Kidney (tissue), 14 donors: ENCODE data around the gene PPP6R3. TPM values are rescaled to one million over a fixed set of nuclear protein-coding genes. Genes with fewer than 3 reads are reported as not detected.

Experiments used
- DNase-seq, 5 donors: peaks; one replicate each; pipeline ENCODE4 v3.0.0-alpha.2; 2013 to 2020
- FAIRE-seq: peaks from 2 replicates; lab custom pipeline; 2012; peaks lifted over from hg19 to GRCh38; lab: Jason Lieb, UNC
- H3K27ac ChIP-seq, 2 donors: one replicate each; pipeline ENCODE4 v1.7.0; 2013; ENCODE audit warnings: low read depth in 2 of 2, low read length in 2 of 2, inconsistent platforms in 1 of 2
- H3K27me3 ChIP-seq: one replicate; pipeline ENCODE4 v1.7.1; 2013; ENCODE audit warnings: low read length, inconsistent platforms; ENCODE audit not compliant: control insufficient read depth, insufficient read depth
- H3K36me3 ChIP-seq, 3 donors: one replicate each; pipeline versions ENCODE4 v1.7.0 to v1.7.1; 2013; ENCODE audit warnings: low read length in 3 of 3, control low read depth in 1 of 3, inconsistent platforms in 1 of 3; ENCODE audit not compliant: insufficient read depth in 3 of 3, control insufficient read depth in 2 of 3
- H3K4me1 ChIP-seq, 3 donors: one replicate each; pipeline versions ENCODE4 v1.7.0 to v1.7.1; 2013; ENCODE audit warnings: low read length in 3 of 3, inconsistent platforms in 1 of 3, low read depth in 1 of 3; ENCODE audit not compliant: control insufficient read depth in 2 of 3, insufficient read depth in 2 of 3
- H3K4me3 ChIP-seq, 3 donors: one replicate each; pipeline versions ENCODE4 v1.7.0 to v1.8.1; 2013; ENCODE audit warnings: low read length in 3 of 3, control low read depth in 1 of 3, inconsistent platforms in 1 of 3
- H3K9ac ChIP-seq, 3 donors: one replicate each; pipeline versions ENCODE4 v1.7.0 to v1.7.1; 2013; ENCODE audit warnings: low read length in 3 of 3, control low read depth in 1 of 3, inconsistent platforms in 1 of 3
- H3K9me3 ChIP-seq, 3 donors: one replicate each; pipeline versions ENCODE4 v1.7.0 to v1.7.1; 2013; ENCODE audit warnings: low read length in 3 of 3, control low read depth in 1 of 3, inconsistent platforms in 1 of 3; ENCODE audit not compliant: control insufficient read depth in 2 of 3, insufficient read depth in 1 of 3
- CTCF ChIP-seq: IDR thresholded peaks from 3 replicates; pipeline ENCODE4 v1.5.1; 2012; ENCODE audit warnings: mild to moderate bottlenecking, moderate library complexity, borderline replicate concordance; ENCODE audit not compliant: insufficient read depth; ENCODE audit errors: extremely low read depth
- intact Hi-C: fragments of 100-400 bp; cut with DNase I; formaldehyde crosslinking; loops from one replicate; pipeline ENCODE4 v1.11.1; 2022
- polyA plus RNA-seq: library from polyadenylated mRNA; stranded (reverse); fragments of 350-450 nt; fragmentation: Illumina TruSeq; extraction: RNeasy Lipid Tissue Mini Kit (QIAGEN cat#74804); gene quantifications from one replicate; pipeline ENCODE4 v1.2.3, GENCODE V29; 2014; ENCODE audit warnings: low read depth, low replicate concordance; ENCODE audit not compliant: insufficient read depth
- total RNA-seq: library from RNA; stranded (reverse); fragmentation: NEBNext Ultra II Directional; extraction: Animal tissue kit (Norgen Biotek cat#: 25700); gene quantifications from one replicate; pipeline ENCODE4 v1.2.1, GENCODE V29; 2021
- donor health status: control.
- donor health status: control.
- donor health status: control.
- donor health status: control.
- donor health status: control.
- donor health status: DM: yes; HTN: yes; CAD: no.
- donor health status: Normal renal cell carcinoma (clear cell type).

PPP6R3 gene
- total and polyA plus RNA-seq, 2 donors from 2014 or later, result 30.3 to 108 TPM

GRCh38 chr11:68461575-68461917, 994 bp downstream of the PPP6R3 start:
- Histone ChIP-seq H3K27me3 (no peaks in the 10 kb centered on the region), H3K4me1 (peaks cover 0 to 21% (median 13%) of the 10 kb centered on the region in 3 donors), H3K9me3 (no peaks in the 10 kb centered on the region), H3K36me3 (no peaks in the 10 kb centered on the region), H3K9ac (peak overlapping the region; percentile 21 to 74 (median 67)), H3K4me3 (peak overlapping the region; percentile 76 to 83 (median 79)), H3K27ac (no peak overlapping the region)
- TF ChIP-seq CTCF, result no peak
- peak in 1 of 5 donors; percentile 35 for DNase-seq
- no peak for FAIRE-seq
- intact Hi-C loops, result no loop called here

GRCh38 chr11:68463714-68464113, 3.2 kb downstream of the PPP6R3 start:
- H3K9me3 ChIP-seq, result no peaks in the 10 kb centered on the region
- DNase-seq (no peak), FAIRE-seq (no peak)
- H3K4me1 ChIP-seq, result peaks cover 0 to 27% (median 19%) of the 10 kb centered on the region in 3 donors
- no peak overlapping the region for H3K9ac ChIP-seq
- no peak overlapping the region for H3K4me3 ChIP-seq
- H3K27ac ChIP-seq, result no peak overlapping the region
- H3K27me3 ChIP-seq, result no peaks in the 10 kb centered on the region
- no peaks in the 10 kb centered on the region for H3K36me3 ChIP-seq
- TF ChIP-seq CTCF, result no peak
- intact Hi-C loops, result no loop called here

GRCh38 chr11:68467201-68467834, 6.8 kb downstream of the PPP6R3 start:
- DNase-seq (no peak), FAIRE-seq (no peak)
- TF ChIP-seq CTCF, result no peak
- Histone ChIP-seq H3K27ac (no peak overlapping the region), H3K36me3 (peaks cover 0 to 5% (median 0%) of the 10 kb centered on the region in 3 donors), H3K9ac (no peak overlapping the region), H3K4me1 (peaks cover 0 to 44% (median 43%) of the 10 kb centered on the region in 3 donors), H3K4me3 (no peak overlapping the region), H3K9me3 (no peaks in the 10 kb centered on the region), H3K27me3 (no peaks in the 10 kb centered on the region)
- intact Hi-C loops, result no loop called here
